ENCODE measurements around the gene EMSY. TPM values are rescaled to one million over a fixed set of nuclear protein-coding genes. Genes with fewer than 3 reads are reported as not detected.
A peak's percentile ranks its signal among the peaks of the same experiment; 100 is the strongest.

Gene EMSY
- total RNA-seq, 5 donors from 2014 or later (not counting 1 experiment from before 2014, with no cell fraction given), result 33.4 to 39.0 (median 38.0) TPM

GRCh38 chr11:76551400-76551799 is 106.6 kb downstream of the EMSY start:
- Mint-ChIP-seq H3K4me3 (no peak overlapping the region), H3K27me3 (no peaks in the 10 kb centered on the region), H3K4me1 (peaks cover 0 to 4% (median 2%) of the 10 kb centered on the region in 3 donors), H3K9me3 (no peaks in the 10 kb centered on the region), H3K36me3 (peaks cover 28% of the 10 kb centered on the region), H3K27ac (no peak overlapping the region)
- WGBS (ENCODE audit: insufficient coverage), result no CpG with 5 or more reads among the region's 2 CpGs
- POLR2A ChIA-PET, result no interaction called here
- ATAC-seq (replicated peaks in 1 of 4) (no peak), DNase-seq (peak in 1 of 35 experiments; percentile 13)
- no peak overlapping the region for H3K27ac ChIP-seq (ENCODE audit: low read length)
- H3K9me3 ChIP-seq, result no peaks in the 10 kb centered on the region
- H3K36me3 ChIP-seq (ENCODE audit: control insufficient read depth in 2 of 2, extremely low read depth in 1 of 2, insufficient read depth in 1 of 2, low read length in 1 of 2), result peaks cover 0 to 21% of the 10 kb centered on the region in 2 donors
- CTCF ChIA-PET, result no interaction called here
- H3K4me3 ChIP-seq (ENCODE audit: control insufficient read depth in 1 of 2, extremely low read depth in 1 of 2, low read length in 1 of 2), result no peak overlapping the region
- H3K27me3 ChIP-seq (replicated peaks in 1 of 2; ENCODE audit: control insufficient read depth in 2 of 2, extremely low read depth in 1 of 2, insufficient read depth in 2 of 2, low read length in 1 of 2), result no peaks in the 10 kb centered on the region
- H3K4me1 ChIP-seq (ENCODE audit: control insufficient read depth in 1 of 2, extremely low read depth in 1 of 2, insufficient read depth in 2 of 2, low read length in 2 of 2), result no peaks in the 10 kb centered on the region

DNA sequence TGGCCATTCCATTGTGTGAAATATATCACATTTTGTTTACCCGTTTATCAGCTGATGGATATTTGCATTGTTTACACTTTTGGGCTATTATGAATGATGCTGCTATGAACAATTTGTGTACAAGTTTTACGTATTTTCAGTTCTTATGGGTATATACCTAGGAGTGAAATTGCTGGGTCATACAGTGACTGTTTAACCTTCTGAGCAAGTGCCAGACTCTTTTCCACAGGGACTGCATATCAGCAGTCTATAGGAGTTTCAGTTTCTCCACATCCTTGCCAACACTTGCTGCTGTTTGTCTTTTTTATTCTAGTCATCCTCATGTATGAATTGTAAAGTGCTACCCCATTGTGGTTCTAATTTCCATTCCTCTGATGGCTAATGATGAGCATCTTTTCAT is 108.2 kb downstream of the EMSY start:
- Histone ChIP-seq H3K27ac (ENCODE audit: low read length) (no peak overlapping the region), H3K27me3 (replicated peaks in 1 of 2; ENCODE audit: control insufficient read depth in 2 of 2, extremely low read depth in 1 of 2, insufficient read depth in 2 of 2, low read length in 1 of 2) (no peaks in the 10 kb centered on the region), H3K4me3 (ENCODE audit: control insufficient read depth in 1 of 2, extremely low read depth in 1 of 2, low read length in 1 of 2) (no peak overlapping the region), H3K9me3 (no peaks in the 10 kb centered on the region), H3K4me1 (ENCODE audit: control insufficient read depth in 1 of 2, extremely low read depth in 1 of 2, insufficient read depth in 2 of 2, low read length in 2 of 2) (no peaks in the 10 kb centered on the region), H3K36me3 (ENCODE audit: control insufficient read depth in 2 of 2, extremely low read depth in 1 of 2, insufficient read depth in 1 of 2, low read length in 1 of 2) (peaks cover 0 to 14% of the 10 kb centered on the region in 2 donors)
- no peak overlapping the region for H3K27ac Mint-ChIP-seq
- 86% methylated on average over 1 of the region's 2 CpGs for WGBS (ENCODE audit: insufficient coverage)
- ATAC-seq (replicated peaks in 1 of 4) (no peak), DNase-seq (no peak)
- ChIA-PET CTCF (no interaction called here), POLR2A (no interaction called here)
- H3K36me3 Mint-ChIP-seq, result peaks cover 24% of the 10 kb centered on the region
- H3K27me3 Mint-ChIP-seq, result no peaks in the 10 kb centered on the region
- no peak overlapping the region for H3K4me3 Mint-ChIP-seq
- H3K9me3 Mint-ChIP-seq, result no peaks in the 10 kb centered on the region
- H3K4me1 Mint-ChIP-seq, result peaks cover 0 to 4% (median 2%) of the 10 kb centered on the region in 3 donors

DNA sequence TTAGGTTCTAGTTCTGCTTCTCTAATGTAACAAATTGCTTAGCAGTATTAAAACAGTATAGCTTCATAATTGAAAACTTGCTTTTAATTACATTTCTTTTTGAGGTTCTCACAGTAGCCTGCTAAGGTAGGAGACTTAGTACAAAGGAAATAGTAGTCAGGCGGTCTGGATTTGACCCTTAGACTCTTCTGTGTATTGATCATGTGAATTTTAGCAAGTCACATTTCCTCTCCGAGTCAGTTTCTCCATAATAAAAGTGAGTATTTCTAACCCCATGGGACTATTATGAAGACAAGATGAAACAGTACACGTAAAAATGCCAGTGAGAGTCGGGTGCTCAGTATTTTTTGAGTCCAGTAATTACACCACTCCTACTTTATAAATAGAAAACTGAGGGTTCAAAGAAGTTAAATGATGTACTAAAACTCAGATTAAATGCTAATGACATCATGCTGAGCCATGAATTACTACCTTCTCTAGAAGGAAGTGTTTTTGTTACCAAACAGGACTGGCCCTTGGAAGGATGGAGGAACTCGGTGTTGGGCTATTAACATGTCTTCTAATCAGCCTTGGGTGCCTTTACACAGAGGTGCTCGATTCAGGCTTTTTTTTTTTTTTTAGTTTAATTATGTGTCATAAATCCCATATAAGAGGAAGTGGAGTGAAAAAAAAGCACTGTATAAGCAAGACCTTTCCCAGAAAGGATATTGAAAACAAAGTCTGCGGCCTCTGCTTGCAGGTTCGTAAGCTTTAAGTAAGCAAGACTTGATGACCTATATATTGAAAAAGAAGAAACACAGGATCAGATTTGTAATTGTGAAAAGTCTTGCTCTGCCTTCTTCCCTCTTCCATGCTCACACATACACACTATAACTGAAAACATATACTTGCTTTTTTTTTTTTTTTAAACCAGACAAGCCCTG is 109.0 kb downstream of the EMSY start:
- CTCF ChIA-PET, result no interaction called here
- H3K4me1 Mint-ChIP-seq, result peaks cover 0 to 7% (median 2%) of the 10 kb centered on the region in 3 donors
- no peak for ATAC-seq (replicated peaks in 1 of 4)

DNA sequence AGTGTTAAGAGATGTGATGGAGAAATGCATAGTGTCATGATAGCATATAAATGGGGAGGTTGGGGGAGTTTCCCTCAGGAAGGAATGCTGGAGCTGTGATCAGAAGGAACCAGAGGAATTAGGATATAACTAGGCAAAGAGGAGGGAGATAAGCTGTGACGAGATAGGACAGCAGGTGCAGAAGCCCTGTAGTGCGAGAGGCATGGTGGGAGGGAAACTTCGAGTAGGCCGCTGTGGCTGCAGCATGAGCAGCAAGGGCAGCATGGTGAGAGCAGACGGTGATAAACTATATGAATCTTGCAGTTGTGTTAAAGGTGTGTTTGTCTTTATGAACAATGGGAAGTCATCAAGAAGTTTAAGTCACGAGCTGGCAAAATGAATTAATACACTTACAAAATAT is 109.9 kb downstream of the EMSY start:
- Histone ChIP-seq H3K4me1 (ENCODE audit: control insufficient read depth in 1 of 2, extremely low read depth in 1 of 2, insufficient read depth in 2 of 2, low read length in 2 of 2) (peaks cover 0 to 1% of the 10 kb centered on the region in 2 experiments), H3K9me3 (no peaks in the 10 kb centered on the region), H3K4me3 (ENCODE audit: control insufficient read depth in 1 of 2, extremely low read depth in 1 of 2, low read length in 1 of 2) (no peak overlapping the region), H3K27ac (ENCODE audit: low read length) (no peak overlapping the region), H3K27me3 (replicated peaks in 1 of 2; ENCODE audit: control insufficient read depth in 2 of 2, extremely low read depth in 1 of 2, insufficient read depth in 2 of 2, low read length in 1 of 2) (no peaks in the 10 kb centered on the region), H3K36me3 (ENCODE audit: control insufficient read depth in 2 of 2, extremely low read depth in 1 of 2, insufficient read depth in 1 of 2, low read length in 1 of 2) (peaks cover 0 to 5% of the 10 kb centered on the region in 2 donors)
- CTCF ChIA-PET, result no interaction called here
- Mint-ChIP-seq H3K9me3 (no peaks in the 10 kb centered on the region), H3K4me1 (peaks cover 0 to 15% (median 2%) of the 10 kb centered on the region in 3 donors), H3K27ac (no peak overlapping the region), H3K36me3 (peaks cover 11% of the 10 kb centered on the region), H3K4me3 (no peak overlapping the region), H3K27me3 (no peaks in the 10 kb centered on the region)
- ATAC-seq (replicated peaks in 1 of 4) (no peak), DNase-seq (no peak)
- POLR2A ChIA-PET, result no interaction called here
- WGBS (ENCODE audit: insufficient coverage), result 90% methylated on average over 3 of the region's 6 CpGs

More for the DNA sequence above, 109.0 kb downstream of the EMSY start:
- Histone ChIP-seq H3K27ac (ENCODE audit: low read length) (no peak overlapping the region), H3K27me3 (replicated peaks in 1 of 2; ENCODE audit: control insufficient read depth in 2 of 2, extremely low read depth in 1 of 2, insufficient read depth in 2 of 2, low read length in 1 of 2) (no peaks in the 10 kb centered on the region), H3K9me3 (no peaks in the 10 kb centered on the region), H3K36me3 (ENCODE audit: control insufficient read depth in 2 of 2, extremely low read depth in 1 of 2, insufficient read depth in 1 of 2, low read length in 1 of 2) (peaks cover 0 to 9% of the 10 kb centered on the region in 2 donors), H3K4me1 (ENCODE audit: control insufficient read depth in 1 of 2, extremely low read depth in 1 of 2, insufficient read depth in 2 of 2, low read length in 2 of 2) (no peaks in the 10 kb centered on the region), H3K4me3 (ENCODE audit: control insufficient read depth in 1 of 2, extremely low read depth in 1 of 2, low read length in 1 of 2) (no peak overlapping the region)
- Mint-ChIP-seq H3K36me3 (peaks cover 19% of the 10 kb centered on the region), H3K27ac (peak overlapping the region in 1 of 2 donors; percentile 21), H3K4me3 (no peak overlapping the region), H3K9me3 (no peaks in the 10 kb centered on the region), H3K27me3 (no peaks in the 10 kb centered on the region)
- POLR2A ChIA-PET, result no interaction called here
- no peak for DNase-seq
- 80% methylated on average over 1 of the region's 8 CpGs for WGBS (ENCODE audit: insufficient coverage)

DNA sequence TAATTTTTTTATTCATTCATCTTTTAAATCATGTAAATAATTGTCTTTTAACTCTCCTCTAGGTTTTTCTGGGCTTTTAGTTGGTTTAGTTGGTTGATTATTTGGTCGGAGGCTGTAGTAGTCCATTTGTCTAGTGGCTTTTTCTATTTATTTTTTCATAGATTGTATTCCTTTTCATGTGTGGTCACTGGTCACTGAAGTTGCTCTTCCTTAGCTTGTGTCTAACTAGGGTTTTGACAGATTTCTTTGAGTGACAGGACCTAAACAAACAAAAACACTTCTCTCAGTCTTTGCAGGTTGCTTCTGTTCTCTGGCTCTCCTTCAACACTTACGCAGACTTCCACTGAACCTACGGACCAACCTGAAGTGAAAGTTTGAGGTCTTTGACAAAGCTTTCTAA is 112.6 kb downstream of the EMSY start:
- no peak overlapping the region for H3K4me3 ChIP-seq (ENCODE audit: control insufficient read depth in 1 of 2, extremely low read depth in 1 of 2, low read length in 1 of 2)
- no peaks in the 10 kb centered on the region for H3K27me3 ChIP-seq (replicated peaks in 1 of 2; ENCODE audit: control insufficient read depth in 2 of 2, extremely low read depth in 1 of 2, insufficient read depth in 2 of 2, low read length in 1 of 2)
- H3K36me3 ChIP-seq (ENCODE audit: control insufficient read depth in 2 of 2, extremely low read depth in 1 of 2, insufficient read depth in 1 of 2, low read length in 1 of 2), result no peaks in the 10 kb centered on the region
- no peak for DNase-seq
- ChIA-PET CTCF (no interaction called here), POLR2A (no interaction called here)
- H3K4me1 Mint-ChIP-seq, result peaks cover 0 to 27% (median 13%) of the 10 kb centered on the region in 3 donors
- WGBS (ENCODE audit: insufficient coverage), result no CpG with 5 or more reads among the region's 3 CpGs
- no peak for ATAC-seq (replicated peaks in 1 of 4)
- no peak overlapping the region for H3K4me3 Mint-ChIP-seq
- no peak overlapping the region for H3K27ac ChIP-seq (ENCODE audit: low read length)
- no peaks in the 10 kb centered on the region for H3K36me3 Mint-ChIP-seq
- H3K9me3 Mint-ChIP-seq, result no peaks in the 10 kb centered on the region
- H3K27me3 Mint-ChIP-seq, result peaks cover 5 to 7% of the 10 kb centered on the region in 2 donors
- H3K4me1 ChIP-seq (ENCODE audit: control insufficient read depth in 1 of 2, extremely low read depth in 1 of 2, insufficient read depth in 2 of 2, low read length in 2 of 2), result peaks cover 0 to 7% of the 10 kb centered on the region in 2 experiments
- no peak overlapping the region for H3K27ac Mint-ChIP-seq
- H3K9me3 ChIP-seq, result no peaks in the 10 kb centered on the region

DNA sequence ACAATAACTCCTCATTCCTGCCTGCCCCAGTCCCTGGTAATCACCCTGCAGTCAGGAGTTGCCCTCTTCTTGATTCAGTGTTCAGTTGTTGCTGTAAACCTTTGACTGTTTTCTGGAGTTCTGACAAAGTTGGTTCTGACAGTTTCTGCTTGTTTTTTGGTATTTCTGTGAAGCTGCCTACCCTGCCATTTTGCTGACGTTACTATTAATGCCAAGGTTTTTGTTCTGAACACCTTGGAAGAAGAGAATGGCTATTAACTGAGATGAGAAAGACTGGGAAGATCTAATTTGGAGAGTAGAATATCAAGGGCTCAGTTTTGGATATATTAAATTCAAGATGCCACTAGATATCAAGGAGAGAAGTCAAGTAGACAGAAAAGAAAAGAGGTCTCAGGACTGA is 113.7 kb downstream of the EMSY start:
- Mint-ChIP-seq H3K4me1 (peaks cover 0 to 27% (median 13%) of the 10 kb centered on the region in 3 donors), H3K27ac (no peak overlapping the region), H3K4me3 (no peak overlapping the region), H3K27me3 (peaks cover 11% of the 10 kb centered on the region in 2 donors), H3K36me3 (no peaks in the 10 kb centered on the region), H3K9me3 (no peaks in the 10 kb centered on the region)
- no peaks in the 10 kb centered on the region for H3K27me3 ChIP-seq (replicated peaks in 1 of 2; ENCODE audit: control insufficient read depth in 2 of 2, extremely low read depth in 1 of 2, insufficient read depth in 2 of 2, low read length in 1 of 2)
- POLR2A ChIA-PET, result no interaction called here
- CTCF ChIA-PET, result no interaction called here
- no peak for ATAC-seq (replicated peaks in 1 of 4)
- H3K9me3 ChIP-seq, result no peaks in the 10 kb centered on the region
- H3K4me1 ChIP-seq (ENCODE audit: control insufficient read depth in 1 of 2, extremely low read depth in 1 of 2, insufficient read depth in 2 of 2, low read length in 2 of 2), result peaks cover 0 to 7% of the 10 kb centered on the region in 2 experiments
- no peak overlapping the region for H3K4me3 ChIP-seq (ENCODE audit: control insufficient read depth in 1 of 2, extremely low read depth in 1 of 2, low read length in 1 of 2)
- no peak overlapping the region for H3K27ac ChIP-seq (ENCODE audit: low read length)
- H3K36me3 ChIP-seq (ENCODE audit: control insufficient read depth in 2 of 2, extremely low read depth in 1 of 2, insufficient read depth in 1 of 2, low read length in 1 of 2), result no peaks in the 10 kb centered on the region
- no peak for DNase-seq
- 67% methylated on average over 1 of the region's 1 CpG for WGBS (ENCODE audit: insufficient coverage)
